Glomerular visceral epithelial cell (primary cell): ENCODE measurements around the gene ORC3.

Experiments
- DNase-seq: peaks from one replicate; pipeline ENCODE4 v3.0.0-alpha.2; 2016; ENCODE audit errors: extremely low spot score

Gene ORC3

GRCh38 chr6:87589693-87590416 is at the start of gene ORC3, which contains the start of gene RARS2:
TSS of gene ORC3 (plus strand) at chr6:87590135. CDS start at chr6:87590169, 34 bp downstream.
TSS of gene RARS2 (minus strand) at chr6:87589987. CDS start at chr6:87589957, 30 bp downstream.
- DNase-seq, result peak; percentile 95

DNA sequence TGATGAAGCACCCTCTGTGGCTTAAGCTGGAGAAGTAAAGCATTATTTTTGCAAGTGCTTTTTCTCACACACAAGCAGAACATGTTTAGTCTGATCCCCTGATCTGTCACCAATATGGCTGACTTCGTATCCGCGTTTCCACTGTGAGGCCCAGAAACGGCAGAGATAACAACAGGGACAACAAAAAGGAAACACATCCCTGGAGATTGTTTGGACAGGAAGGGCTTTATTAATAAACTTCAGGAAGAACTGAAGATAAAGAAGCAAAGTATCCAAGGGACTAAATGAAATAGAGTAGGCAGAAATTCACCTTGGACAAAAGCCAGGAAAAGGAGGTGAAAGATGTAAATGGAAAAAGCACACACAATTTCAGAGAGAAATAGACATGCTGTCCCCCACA is 49.4 kb upstream of the ORC3 start:
- no peak for DNase-seq

DNA sequence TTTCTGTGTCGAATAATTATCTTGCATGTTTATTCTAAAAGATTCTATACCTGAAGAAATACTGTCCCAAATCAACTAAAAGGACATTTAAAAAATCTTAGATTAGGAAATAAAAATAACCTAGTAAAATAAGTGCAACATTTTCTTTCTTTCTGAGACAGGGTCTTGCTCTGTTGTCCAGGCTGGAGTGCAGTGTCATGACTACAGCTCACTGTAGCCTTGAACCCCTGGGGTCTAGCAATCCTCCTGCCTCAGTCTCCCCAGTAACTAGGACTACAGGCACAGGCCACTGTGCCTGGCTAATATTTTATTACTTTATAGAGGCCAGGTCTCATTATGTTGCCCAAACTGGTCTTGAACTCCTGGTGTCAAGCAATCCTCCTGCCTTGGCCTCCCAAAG is 48.9 kb upstream of the ORC3 start:
- DNase-seq, result no peak

DNA sequence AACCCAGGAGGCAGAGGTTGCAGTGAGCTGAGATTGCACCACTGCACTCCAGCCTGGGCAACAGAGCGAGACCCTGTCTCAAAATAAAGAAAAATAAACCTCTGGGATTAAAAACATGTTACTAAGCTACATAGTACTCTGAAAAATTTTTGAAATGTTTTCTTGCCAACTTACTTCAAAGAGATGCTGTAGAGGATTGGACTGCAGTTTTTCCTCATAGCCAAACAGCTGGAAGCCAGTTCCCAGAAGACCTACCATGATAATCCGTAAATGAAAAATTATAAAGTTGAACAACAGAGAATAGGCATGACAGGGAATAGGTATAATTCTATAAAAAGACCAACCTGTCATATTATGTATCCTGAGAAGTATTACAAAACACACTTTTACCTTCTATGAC is 48.2 kb upstream of the ORC3 start:
- DNase-seq, result no peak

- DNase-seq, result no peak
Observed at GRCh38 chr6:87543696-87544473, 46.0 kb upstream of the ORC3 start.

DNA sequence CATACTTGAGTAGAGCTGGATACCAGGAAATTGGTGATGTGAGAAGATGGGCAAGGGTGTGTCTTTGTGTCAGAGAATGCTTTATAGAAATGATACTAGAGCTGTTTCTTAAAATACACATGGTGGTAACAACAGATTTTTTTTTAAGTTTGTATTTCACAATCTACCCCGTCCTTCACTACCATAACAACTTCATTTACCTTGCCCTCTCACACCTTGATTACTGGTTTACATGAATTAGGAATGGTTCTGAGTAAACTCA is 45.5 kb upstream of the ORC3 start:
- no peak for DNase-seq

- DNase-seq, result no peak
Observed at GRCh38 chr6:87551799-87552198, 38.1 kb upstream of the ORC3 start.

- no peak for DNase-seq
Observed at GRCh38 chr6:87553159-87553765, 36.7 kb upstream of the ORC3 start.

DNA sequence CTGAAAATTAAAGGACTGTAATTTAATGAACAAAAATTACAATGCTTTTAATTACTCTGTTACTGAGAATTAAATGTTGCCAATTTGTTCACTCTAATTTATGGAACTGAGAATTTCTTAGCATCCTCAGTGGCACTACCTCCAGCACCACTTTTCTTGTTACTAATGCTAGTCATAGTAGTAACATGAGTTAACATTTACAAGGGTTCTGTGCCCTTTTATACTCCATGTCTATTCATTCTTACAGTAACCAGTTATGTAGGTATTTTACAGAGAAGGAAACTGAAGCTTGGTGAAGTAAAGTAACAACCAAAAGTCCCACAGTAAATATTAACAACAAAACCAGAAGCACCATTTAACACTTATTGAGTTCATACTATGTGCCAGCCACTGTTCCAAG is 34.4 kb upstream of the ORC3 start:
- DNase-seq, result no peak

DNA sequence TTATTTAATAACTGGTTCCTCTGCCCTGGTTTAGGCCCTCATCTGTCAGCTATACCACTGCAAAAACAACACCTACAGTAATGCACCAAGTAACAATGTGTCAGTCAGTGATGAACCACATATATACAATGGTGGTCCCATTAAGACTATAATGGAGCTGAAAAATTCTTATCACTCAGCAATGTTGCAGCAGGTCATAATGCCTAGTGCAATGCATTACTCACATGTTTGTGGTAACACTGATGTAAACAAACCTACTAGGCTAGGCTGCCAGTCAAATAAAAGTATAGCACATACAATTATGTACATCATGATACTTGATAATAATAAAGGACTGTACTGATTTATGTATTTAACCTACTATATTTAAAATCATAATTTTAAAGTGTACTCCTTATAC is 31.5 kb upstream of the ORC3 start:
- DNase-seq, result no peak

DNA sequence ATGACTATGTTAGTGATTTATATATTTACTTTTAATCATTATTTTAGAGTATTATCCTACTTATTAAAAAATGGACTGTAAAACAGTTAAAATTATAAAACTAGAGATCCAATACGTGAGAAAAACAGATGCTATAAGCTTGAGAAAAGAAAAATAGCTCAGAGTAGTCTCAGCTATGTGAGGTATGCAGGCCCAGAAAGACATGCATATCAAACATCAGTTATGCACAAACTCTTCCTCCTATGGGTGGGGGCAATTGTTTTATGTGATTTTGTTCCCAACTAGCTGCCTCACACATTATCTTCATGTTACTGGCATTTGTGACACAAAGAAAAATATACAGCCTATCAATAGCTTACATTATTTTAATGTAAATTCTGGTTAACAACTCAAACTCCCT is 28.9 kb upstream of the ORC3 start:
- no peak for DNase-seq

DNA sequence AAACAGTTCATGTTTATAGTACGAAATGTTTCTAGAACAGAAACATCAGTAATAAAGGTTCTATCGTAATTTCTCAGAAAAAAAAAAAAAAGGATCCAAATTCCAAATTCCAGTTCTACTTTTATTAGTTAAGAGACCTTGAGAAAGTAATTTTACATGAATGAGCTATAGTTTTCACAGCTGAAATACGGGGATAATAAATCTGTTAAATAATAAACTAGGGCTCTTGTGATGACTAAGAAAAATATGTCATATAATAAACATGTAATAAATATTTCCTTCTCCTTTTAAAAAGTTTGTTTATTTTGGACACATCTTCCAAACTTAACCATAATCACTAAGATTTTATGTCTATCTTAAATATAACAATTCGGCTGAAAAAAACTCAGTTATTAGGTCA is 17.9 kb upstream of the ORC3 start:
- no peak for DNase-seq

GRCh38 chr6:87572883-87573282 is 17.1 kb upstream of the ORC3 start:
- no peak for DNase-seq

DNA sequence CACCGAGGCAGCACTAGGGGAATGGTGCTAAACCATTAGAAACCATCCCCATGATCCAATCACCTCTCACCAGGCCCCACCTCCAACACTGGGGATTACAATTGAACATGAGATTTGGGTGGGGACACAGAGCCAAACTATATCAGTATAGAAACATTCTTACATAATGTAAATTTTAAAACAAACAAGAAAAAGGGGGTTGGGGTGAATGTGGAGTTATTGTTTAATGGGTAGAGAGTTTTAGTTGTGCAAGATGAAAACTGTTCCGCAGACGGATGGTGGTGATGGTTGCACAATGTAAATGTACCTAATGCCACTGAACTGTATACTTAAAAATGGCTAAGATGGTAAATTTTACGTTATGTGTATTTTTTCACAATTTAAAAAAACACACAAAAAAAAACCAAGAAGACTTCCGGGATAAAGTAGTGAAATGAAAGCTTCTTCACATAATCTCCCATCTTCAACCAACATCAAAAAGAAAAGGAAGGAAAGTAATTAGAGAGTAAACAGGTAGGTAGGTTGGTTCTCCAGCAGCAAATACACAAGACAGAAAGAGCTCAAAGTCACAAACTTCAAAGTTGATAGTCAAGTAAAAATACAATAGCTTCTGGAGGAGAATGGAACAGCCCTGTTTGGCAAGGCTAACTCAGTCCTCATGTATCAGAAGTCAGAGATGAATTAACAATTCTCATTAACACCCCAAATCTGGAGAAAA is 16.5 kb upstream of the ORC3 start:
- DNase-seq, result no peak

- DNase-seq, result no peak
Observed at GRCh38 chr6:87574237-87574804, 15.6 kb upstream of the ORC3 start.

DNA sequence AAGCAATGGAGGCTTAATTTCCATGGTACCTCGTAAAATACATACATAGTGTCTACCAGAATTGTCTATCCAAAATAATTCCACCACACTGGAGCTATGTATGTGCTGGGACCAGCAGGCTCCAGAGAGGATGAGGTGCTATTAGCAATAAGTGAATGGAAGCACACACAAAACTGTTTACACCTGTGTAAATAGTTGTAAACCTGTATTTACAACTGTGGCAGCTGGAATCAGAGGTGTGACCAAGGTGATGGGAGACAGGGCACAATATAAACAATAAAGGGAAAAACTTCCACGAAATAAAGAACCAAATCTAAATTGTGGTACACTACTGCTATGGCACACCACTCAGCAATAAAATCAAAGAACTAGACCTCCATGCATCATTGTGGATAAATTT is 14.5 kb upstream of the ORC3 start:
- DNase-seq, result no peak

DNA sequence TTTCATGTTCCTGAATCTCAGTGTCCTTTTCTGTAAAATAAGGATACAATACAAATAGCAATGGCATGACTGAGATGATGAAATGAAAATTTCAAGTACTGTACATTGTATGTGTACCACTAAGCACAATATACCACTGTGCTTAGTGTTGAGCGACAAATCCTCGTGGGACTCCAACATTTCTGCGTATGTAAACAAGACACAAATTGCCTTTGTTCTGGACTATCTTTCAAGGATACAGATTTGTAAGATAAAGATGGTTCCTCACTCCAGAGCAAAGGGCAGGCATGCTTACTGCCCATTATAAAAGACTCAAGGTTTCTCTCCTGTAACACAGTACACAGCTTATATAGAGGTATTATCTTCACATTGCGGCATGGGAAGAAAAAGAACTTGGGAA is 6.1 kb upstream of the ORC3 start:
- no peak for DNase-seq

- no peak for DNase-seq
Observed at GRCh38 chr6:87586371-87587077, 3.4 kb upstream of the ORC3 start.

DNA sequence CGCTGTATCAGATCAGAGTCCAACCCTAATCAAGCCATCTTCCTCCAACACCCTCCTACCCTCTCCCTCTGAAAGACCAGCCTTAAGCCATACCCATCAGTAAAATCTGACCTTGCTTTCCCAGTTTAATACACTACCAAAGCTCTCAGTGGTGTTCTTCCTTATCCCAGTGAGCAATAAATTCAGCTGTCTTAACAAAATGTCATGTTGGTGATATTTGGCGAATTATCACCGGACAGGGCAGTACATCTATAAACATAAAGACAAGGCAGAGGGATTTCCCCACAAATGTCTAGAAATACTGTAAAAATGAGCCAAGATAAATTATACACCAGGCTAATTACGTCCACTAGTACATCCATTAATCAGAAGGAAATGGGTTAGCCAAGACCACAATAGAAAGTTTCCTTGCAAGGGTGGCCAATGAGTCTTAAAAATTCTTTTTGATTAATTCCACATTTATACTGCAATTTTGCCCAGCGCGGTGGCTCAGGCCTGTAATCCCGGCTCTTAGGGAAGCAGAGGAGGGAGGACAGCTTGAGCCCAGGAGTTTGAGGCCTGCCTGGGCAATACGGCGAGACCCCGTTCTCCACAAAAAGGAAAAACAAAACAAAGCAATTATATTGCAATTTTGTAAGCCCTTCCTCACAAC is 1.1 kb upstream of the ORC3 start:
- no peak for DNase-seq

DNA sequence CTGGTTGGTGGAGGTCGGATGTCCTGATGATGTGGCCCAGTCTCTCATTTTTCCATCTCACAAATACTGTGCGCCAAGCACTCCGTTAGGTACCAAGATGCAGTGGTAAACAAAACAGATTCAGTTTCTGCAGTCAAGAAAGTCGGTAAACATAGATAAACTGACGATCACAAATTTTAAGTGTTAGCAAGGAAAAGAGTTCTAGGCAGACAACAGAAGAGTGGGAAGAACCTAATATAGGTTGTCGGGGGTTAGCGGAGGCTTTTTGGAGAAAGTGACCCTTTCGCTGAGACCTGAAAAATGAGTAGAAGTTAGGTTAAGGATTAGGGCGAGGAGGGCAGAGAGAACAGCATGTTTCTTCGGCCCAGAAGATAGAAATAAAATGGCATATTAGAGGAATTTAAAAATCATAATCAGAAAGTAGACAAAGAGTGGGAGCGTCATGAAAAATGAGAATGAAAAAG is 514 bp downstream of the ORC3 start:
- no peak for DNase-seq

DNA sequence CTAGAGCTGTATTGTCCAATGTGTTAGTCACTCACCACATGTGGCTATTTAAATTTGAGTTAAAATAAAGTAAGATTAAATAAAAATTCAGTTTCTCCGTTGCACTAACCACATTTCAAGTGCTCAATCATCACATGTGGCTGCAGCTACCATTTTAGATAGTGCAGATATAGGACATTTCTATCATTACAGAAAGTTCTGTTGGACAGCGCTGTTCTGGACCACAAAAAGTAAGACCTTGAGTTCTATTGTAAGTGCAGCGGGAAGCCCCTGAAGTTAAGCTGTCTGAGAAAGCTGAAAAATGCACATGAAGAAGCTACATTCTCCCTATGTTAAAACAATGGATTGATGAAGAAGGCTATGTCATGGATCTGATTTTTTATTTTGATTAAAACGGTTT is 1.1 kb downstream of the ORC3 start:
- no peak for DNase-seq
